Sigmoid colon (tissue), 4 donors: ENCODE results near the gene CFAP46.

Experiments used
- CTCF ChIP-seq, 4 experiments: fragments of 450-650 bp in 3 of 4; fragments of 200-600 bp in 1 of 4; IDR thresholded peaks; one replicate each; pipeline ENCODE4 v1.5.1; 2016 to 2019; ENCODE audit warnings: antibody characterized with exemption in 4 of 4, mild to moderate bottlenecking in 3 of 4, moderate library complexity in 2 of 4
- POLR2A ChIP-seq, 2 donors: fragments of 450-650 bp; IDR thresholded peaks; one replicate each; pipeline ENCODE4 v1.6.1; 2016; ENCODE audit warnings: antibody characterized with exemption in 2 of 2, mild to moderate bottlenecking in 2 of 2, moderate library complexity in 2 of 2
- POLR2AphosphoS5 ChIP-seq, 4 donors: sonication (generic); formaldehyde crosslinking; IDR thresholded peaks; one replicate each; pipeline ENCODE4 v1.6.1; 2017; ENCODE audit warnings: antibody characterized with exemption in 4 of 4

GRCh38 chr10:132836248-132836831, 106.0 kb downstream of the CFAP46 start:
- TF ChIP-seq CTCF (IDR thresholded peaks at IDR 0.05) (no peak), POLR2AphosphoS5 (IDR thresholded peaks at IDR 0.05) (no peak), POLR2A (IDR thresholded peaks at IDR 0.05) (no peak)
